ENCODE measurements around the gene SNX9. TPM values are rescaled to one million over a fixed set of nuclear protein-coding genes. Genes with fewer than 3 reads are reported as not detected.

The SNX9 gene
- total RNA-seq, 1 experiment from 2014 or later, result 33.1 TPM

DNA sequence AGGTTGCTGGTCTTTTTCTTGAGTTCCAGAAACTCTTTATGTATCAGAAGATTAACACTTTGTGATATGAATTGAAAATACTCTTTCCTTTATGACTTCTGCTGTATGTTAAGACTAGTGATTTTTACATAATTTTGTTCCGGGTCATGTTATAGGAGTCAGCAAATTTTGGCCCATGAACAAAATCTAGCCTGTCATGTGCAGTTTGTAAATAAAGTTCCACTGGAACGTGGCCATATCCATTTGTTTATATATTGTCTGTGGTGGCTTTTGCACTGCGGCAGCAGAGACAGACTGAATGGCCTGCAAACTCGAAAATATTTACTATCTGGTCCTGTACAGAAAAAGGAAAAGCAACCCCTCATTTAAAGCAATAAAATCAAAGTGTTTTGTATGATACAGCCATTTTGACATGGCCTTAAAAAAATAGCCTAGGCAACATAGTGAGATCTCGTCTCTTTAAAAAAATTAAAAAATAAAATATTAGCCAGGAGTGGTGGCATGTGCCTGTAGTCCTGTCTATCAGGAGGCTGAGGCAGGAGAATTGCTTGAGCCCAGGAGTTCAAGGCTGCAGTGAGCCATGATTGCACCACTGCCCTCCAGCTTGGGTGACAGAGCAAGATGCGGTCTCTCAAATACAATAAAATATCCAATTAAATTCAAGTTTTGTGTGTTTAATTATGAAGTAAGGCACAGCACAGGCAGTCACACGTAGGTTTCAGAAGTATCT, 36.9 kb downstream of the SNX9 start:
- TF ChIP-seq, protein P1, sequence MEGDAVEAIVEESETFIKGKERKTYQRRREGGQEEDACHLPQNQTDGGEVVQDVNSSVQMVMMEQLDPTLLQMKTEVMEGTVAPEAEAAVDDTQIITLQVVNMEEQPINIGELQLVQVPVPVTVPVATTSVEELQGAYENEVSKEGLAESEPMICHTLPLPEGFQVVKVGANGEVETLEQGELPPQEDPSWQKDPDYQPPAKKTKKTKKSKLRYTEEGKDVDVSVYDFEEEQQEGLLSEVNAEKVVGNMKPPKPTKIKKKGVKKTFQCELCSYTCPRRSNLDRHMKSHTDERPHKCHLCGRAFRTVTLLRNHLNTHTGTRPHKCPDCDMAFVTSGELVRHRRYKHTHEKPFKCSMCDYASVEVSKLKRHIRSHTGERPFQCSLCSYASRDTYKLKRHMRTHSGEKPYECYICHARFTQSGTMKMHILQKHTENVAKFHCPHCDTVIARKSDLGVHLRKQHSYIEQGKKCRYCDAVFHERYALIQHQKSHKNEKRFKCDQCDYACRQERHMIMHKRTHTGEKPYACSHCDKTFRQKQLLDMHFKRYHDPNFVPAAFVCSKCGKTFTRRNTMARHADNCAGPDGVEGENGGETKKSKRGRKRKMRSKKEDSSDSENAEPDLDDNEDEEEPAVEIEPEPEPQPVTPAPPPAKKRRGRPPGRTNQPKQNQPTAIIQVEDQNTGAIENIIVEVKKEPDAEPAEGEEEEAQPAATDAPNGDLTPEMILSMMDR (IDR thresholded peaks at IDR 0.05; ENCODE audit: unreplicated experiment), result no peak
- no peak for DNase-seq (ENCODE audit: unreplicated experiment)
- Mint-ChIP-seq H3K4me1 (ENCODE audit: insufficient read depth, unreplicated experiment) (peaks cover 21% of the 10 kb centered on the region), H3K36me3 (ENCODE audit: insufficient read depth, unreplicated experiment) (no peaks in the 10 kb centered on the region), H3K9me3 (ENCODE audit: unreplicated experiment) (no peaks in the 10 kb centered on the region), H3K27ac (ENCODE audit: low read depth, unreplicated experiment) (no peak overlapping the region), H3K27me3 (ENCODE audit: insufficient read depth, unreplicated experiment) (no peaks in the 10 kb centered on the region), H3K4me3 (ENCODE audit: unreplicated experiment) (no peak overlapping the region)
- intact Hi-C loops (cut with micrococcal nuclease), result no loop called here
- ChIA-PET POLR2A (interaction anchor here (0.7 kb wide), 1 partner anchor 21 kb away, joined by 3 read pairs; no protein-coding TSS in a partner anchor), CTCF (no interaction called here)
- BruUV-seq (replicated peaks), result no TSS peak

GRCh38 chr6:157860505-157860991, 37.5 kb downstream of the SNX9 start:
- Mint-ChIP-seq H3K27me3 (ENCODE audit: insufficient read depth, unreplicated experiment) (no peaks in the 10 kb centered on the region), H3K4me3 (ENCODE audit: unreplicated experiment) (no peak overlapping the region), H3K9me3 (ENCODE audit: unreplicated experiment) (no peaks in the 10 kb centered on the region), H3K36me3 (ENCODE audit: insufficient read depth, unreplicated experiment) (no peaks in the 10 kb centered on the region), H3K27ac (ENCODE audit: low read depth, unreplicated experiment) (no peak overlapping the region), H3K4me1 (ENCODE audit: insufficient read depth, unreplicated experiment) (peaks cover 21% of the 10 kb centered on the region)
- intact Hi-C loops (cut with micrococcal nuclease), result no loop called here
- TF ChIP-seq, protein P1 (IDR thresholded peaks at IDR 0.05; ENCODE audit: unreplicated experiment), result no peak
- POLR2A ChIA-PET, result no interaction called here
- CTCF ChIA-PET, result no interaction called here
- BruUV-seq (replicated peaks), result no TSS peak
- no peak for DNase-seq (ENCODE audit: unreplicated experiment)

DNA sequence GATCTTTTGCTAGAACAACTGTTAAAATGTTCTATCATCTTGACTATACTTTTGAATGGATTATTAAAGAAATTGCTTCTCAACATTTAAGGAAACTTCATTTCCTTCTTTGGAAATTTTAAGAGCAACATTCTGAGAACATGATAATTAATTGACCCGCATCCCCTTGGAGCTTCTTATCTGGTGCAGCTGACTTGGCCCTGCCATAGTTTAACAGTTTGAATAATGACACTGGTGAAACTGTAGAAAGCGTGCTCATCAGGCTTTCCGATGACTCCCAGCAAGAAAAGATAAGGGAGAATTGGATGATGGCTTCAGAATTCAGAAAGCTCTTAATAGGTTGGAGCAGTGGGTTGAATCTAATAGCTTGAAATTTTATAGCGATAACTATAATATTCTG, 38.1 kb downstream of the SNX9 start:
- intact Hi-C loops (cut with micrococcal nuclease), result no loop called here
- POLR2A ChIA-PET, result no interaction called here
- Mint-ChIP-seq H3K27me3 (ENCODE audit: insufficient read depth, unreplicated experiment) (no peaks in the 10 kb centered on the region), H3K9me3 (ENCODE audit: unreplicated experiment) (no peaks in the 10 kb centered on the region), H3K36me3 (ENCODE audit: insufficient read depth, unreplicated experiment) (no peaks in the 10 kb centered on the region), H3K4me1 (ENCODE audit: insufficient read depth, unreplicated experiment) (peaks cover 21% of the 10 kb centered on the region), H3K27ac (ENCODE audit: low read depth, unreplicated experiment) (no peak overlapping the region), H3K4me3 (ENCODE audit: unreplicated experiment) (no peak overlapping the region)
- TF ChIP-seq, protein P1 (IDR thresholded peaks at IDR 0.05; ENCODE audit: unreplicated experiment), result no peak
- BruUV-seq (replicated peaks), result no TSS peak
- no peak for DNase-seq (ENCODE audit: unreplicated experiment)
- CTCF ChIA-PET, result interaction anchor here (0.8 kb wide), 1 partner anchor 105 kb away, joined by 4 read pairs; no protein-coding TSS in a partner anchor

- DNase-seq (ENCODE audit: unreplicated experiment), result peak; percentile 59
- Mint-ChIP-seq H3K27ac (ENCODE audit: low read depth, unreplicated experiment) (peak overlapping the region; percentile 16), H3K9me3 (ENCODE audit: unreplicated experiment) (no peaks in the 10 kb centered on the region), H3K27me3 (ENCODE audit: insufficient read depth, unreplicated experiment) (no peaks in the 10 kb centered on the region), H3K4me1 (ENCODE audit: insufficient read depth, unreplicated experiment) (peaks cover 24% of the 10 kb centered on the region), H3K4me3 (ENCODE audit: unreplicated experiment) (no peak overlapping the region), H3K36me3 (ENCODE audit: insufficient read depth, unreplicated experiment) (no peaks in the 10 kb centered on the region)
- BruUV-seq (replicated peaks), result no TSS peak
- ChIA-PET POLR2A (interaction anchor here (1.2 kb wide), 1 partner anchor 538 kb away, joined by 3 read pairs; the partner anchor contains the start of gene TMEM242), CTCF (interaction anchor here (0.6 to 1.6 kb wide), 3 partner anchors 105 to 1629 kb away, joined by 3 to 5 read pairs (median 4); no protein-coding TSS in a partner anchor)
- intact Hi-C loops (cut with micrococcal nuclease), result no loop called here
- TF ChIP-seq, protein P1 (IDR thresholded peaks at IDR 0.05; ENCODE audit: unreplicated experiment), result no peak
These were observed 38.8 kb downstream of the SNX9 start for GRCh38 chr6:157861814-157862213.

Data from MCF 10A (cell line).